HAP-1 (cell line): ENCODE data around the gene NR4A3.

Experiments
- DNase-seq, 2 experiments: peaks; one replicate each; pipeline ENCODE4 v3.0.0-alpha.2; 2016 to 2020; ENCODE audit warnings: low spot score in 2 of 2
- H3K27me3 ChIP-seq: fragments of 250-450 bp; sonication (Bioruptor Pico); 2 replicates; pipeline ENCODE4 v1.5.1; 2020; ENCODE audit warnings: low read depth, mild to moderate bottlenecking, moderate library complexity
- H3K36me3 ChIP-seq: fragments of 250-450 bp; sonication (Bioruptor Pico); replicated peaks from 2 replicates; pipeline ENCODE4 v1.5.1; 2020; ENCODE audit warnings: mild to moderate bottlenecking
- H3K4me1 ChIP-seq: fragments of 250-450 bp; sonication (Bioruptor Pico); 2 replicates; pipeline ENCODE4 v1.5.1; 2020; ENCODE audit warnings: mild to moderate bottlenecking
- H3K4me3 ChIP-seq: fragments of 250-450 bp; sonication (Bioruptor Pico); 2 replicates; pipeline ENCODE4 v1.5.1; 2020; ENCODE audit warnings: mild to moderate bottlenecking, moderate library complexity
- H3K9me3 ChIP-seq: fragments of 250-450 bp; sonication (Bioruptor Pico); 2 replicates; pipeline ENCODE4 v1.5.1; 2020; ENCODE audit warnings: mild to moderate bottlenecking, moderate library complexity
- in situ Hi-C: fragments of 300-500 bp; cut with MboI; formaldehyde crosslinking; loops from 3 replicates; pipeline ENCODE4 v1.14.3; 2020; ENCODE audit warnings: low sequenced_read_pairs, inconsistent platforms, mixed read lengths

The NR4A3 gene

GRCh38 chr9:99885747-99886146 is 64.1 kb downstream of the NR4A3 start:
- DNase-seq, result no peak
- Histone ChIP-seq H3K36me3 (no peaks in the 10 kb centered on the region), H3K27me3 (no peaks in the 10 kb centered on the region), H3K4me1 (no peaks in the 10 kb centered on the region), H3K9me3 (no peaks in the 10 kb centered on the region), H3K4me3 (no peak overlapping the region)
- in situ Hi-C loops, result no loop called here

- H3K4me3 ChIP-seq, result no peak overlapping the region
- no peaks in the 10 kb centered on the region for H3K36me3 ChIP-seq
- no peak for DNase-seq
- H3K4me1 ChIP-seq, result no peaks in the 10 kb centered on the region; the same call in 1 of the 2 replicates
- no peaks in the 10 kb centered on the region for H3K9me3 ChIP-seq
- in situ Hi-C loops, result no loop called here
- H3K27me3 ChIP-seq, result peaks cover 12% of the 10 kb centered on the region
Measured at GRCh38 chr9:99889120-99889519, 67.4 kb downstream of the NR4A3 start.

GRCh38 chr9:99894826-99895225 is 73.1 kb downstream of the NR4A3 start:
- no peak for DNase-seq
- peaks cover 24% of the 10 kb centered on the region for H3K27me3 ChIP-seq
- no peaks in the 10 kb centered on the region; the same call in 1 of the 2 replicates for H3K4me1 ChIP-seq
- no peaks in the 10 kb centered on the region for H3K9me3 ChIP-seq
- no peaks in the 10 kb centered on the region for H3K36me3 ChIP-seq
- no peak overlapping the region for H3K4me3 ChIP-seq
- in situ Hi-C loops, result no loop called here

GRCh38 chr9:99895510-99895909 is 73.8 kb downstream of the NR4A3 start:
- Histone ChIP-seq H3K4me3 (no peak overlapping the region), H3K4me1 (no peaks in the 10 kb centered on the region; the same call in 1 of the 2 replicates), H3K9me3 (no peaks in the 10 kb centered on the region), H3K27me3 (peaks cover 26% of the 10 kb centered on the region), H3K36me3 (no peaks in the 10 kb centered on the region)
- DNase-seq, result no peak
- in situ Hi-C loops, result no loop called here

GRCh38 chr9:99896119-99896518 is 74.4 kb downstream of the NR4A3 start:
- no peak for DNase-seq
- Histone ChIP-seq H3K9me3 (no peaks in the 10 kb centered on the region), H3K36me3 (no peaks in the 10 kb centered on the region), H3K27me3 (peaks cover 26% of the 10 kb centered on the region), H3K4me3 (no peak overlapping the region), H3K4me1 (no peaks in the 10 kb centered on the region; the same call in 1 of the 2 replicates)
- in situ Hi-C loops, result no loop called here

- no peak for DNase-seq
- Histone ChIP-seq H3K27me3 (peaks cover 5% of the 10 kb centered on the region), H3K4me1 (peaks cover 10% of the 10 kb centered on the region), H3K36me3 (no peaks in the 10 kb centered on the region), H3K9me3 (no peaks in the 10 kb centered on the region), H3K4me3 (no peak overlapping the region)
- in situ Hi-C loops, result no loop called here
Measured at GRCh38 chr9:99903393-99903792, 81.7 kb downstream of the NR4A3 start.

GRCh38 chr9:99905833-99906402 is 84.2 kb downstream of the NR4A3 start:
- in situ Hi-C loops, result no loop called here
- no peaks in the 10 kb centered on the region for H3K36me3 ChIP-seq
- no peak for DNase-seq
- peaks cover 21% of the 10 kb centered on the region for H3K4me1 ChIP-seq
- H3K4me3 ChIP-seq, result peak overlapping the region; percentile 70
- H3K27me3 ChIP-seq, result no peaks in the 10 kb centered on the region
- no peaks in the 10 kb centered on the region for H3K9me3 ChIP-seq

GRCh38 chr9:99906403-99907207 is 84.9 kb downstream of the NR4A3 start, which contains the start of gene STX17:
Gene STX17 (plus strand): TSS chr9:99906654. CDS start chr9:99915240, 8,586 bp downstream.
- Histone ChIP-seq H3K27me3 (no peaks in the 10 kb centered on the region), H3K4me3 (peak within 1 kb of the TSS; percentile 70), H3K9me3 (no peaks in the 10 kb centered on the region), H3K36me3 (no peaks in the 10 kb centered on the region), H3K4me1 (peaks cover 21% of the 10 kb centered on the region)
- DNase-seq, result peak; percentile 48 to 83
- in situ Hi-C loops, result no loop called here

- H3K27me3 ChIP-seq, result no peaks in the 10 kb centered on the region
- in situ Hi-C loops, result no loop called here
- DNase-seq, result no peak
Measured at GRCh38 chr9:99907208-99907532, 85.5 kb downstream of the NR4A3 start.

GRCh38 chr9:99911600-99911999 is 89.9 kb downstream of the NR4A3 start:
- no peaks in the 10 kb centered on the region; the same call in 1 of the 2 replicates for H3K36me3 ChIP-seq
- no peak for DNase-seq
- in situ Hi-C loops, result no loop called here
- H3K9me3 ChIP-seq, result no peaks in the 10 kb centered on the region
- peaks cover 17% of the 10 kb centered on the region for H3K4me1 ChIP-seq
- no peaks in the 10 kb centered on the region for H3K27me3 ChIP-seq
- H3K4me3 ChIP-seq, result no peak overlapping the region

More at GRCh38 chr9:99907208-99907532, 85.5 kb downstream of the NR4A3 start:
- Histone ChIP-seq H3K9me3 (no peaks in the 10 kb centered on the region), H3K4me3 (peak overlapping the region; percentile 70), H3K4me1 (peaks cover 21% of the 10 kb centered on the region), H3K36me3 (no peaks in the 10 kb centered on the region)
